PC-3 (cell line): ENCODE data around the gene GPRC5C.

Experiments
- CTCF ChIP-seq: fragments of 300-600 bp; sonication (generic); conservative IDR thresholded peaks from 2 replicates; pipeline ENCODE4 v1.5.1; 2017; ENCODE audit warnings: antibody characterized with exemption, low read depth, mild to moderate bottlenecking, low read length
- EZH2 ChIP-seq: fragments of 300-600 bp; sonication (generic); IDR thresholded peaks from one replicate; pipeline ENCODE4 v1.6.1; 2017; ENCODE audit warnings: antibody characterized with exemption, mild to moderate bottlenecking, low read length; ENCODE audit not compliant: unreplicated experiment

GRCh38 chr17:74394275-74394950 is 37.5 kb upstream of the GPRC5C start:
- no peak for TF ChIP-seq CTCF
- no peak for TF ChIP-seq EZH2
